DND-41 (cell line): ENCODE results near the gene RTN4IP1.

ENCODE experiments used
- EZH2 ChIP-seq: IDR thresholded peaks from 3 replicates; pipeline ENCODE4 v1.6.1; 2012; ENCODE audit warnings: borderline replicate concordance, low read depth, mild to moderate bottlenecking, moderate library complexity, low read length, inconsistent platforms; ENCODE audit not compliant: severe bottlenecking
- TF ChIP-seq, protein P1 (sequence below): IDR thresholded peaks from 2 replicates; pipeline ENCODE4 v1.5.1; 2012; ENCODE audit warnings: borderline replicate concordance, low read length, moderate library complexity, mild to moderate bottlenecking; ENCODE audit not compliant: poor library complexity, severe bottlenecking; ENCODE audit errors: extremely low read depth

DNA sequence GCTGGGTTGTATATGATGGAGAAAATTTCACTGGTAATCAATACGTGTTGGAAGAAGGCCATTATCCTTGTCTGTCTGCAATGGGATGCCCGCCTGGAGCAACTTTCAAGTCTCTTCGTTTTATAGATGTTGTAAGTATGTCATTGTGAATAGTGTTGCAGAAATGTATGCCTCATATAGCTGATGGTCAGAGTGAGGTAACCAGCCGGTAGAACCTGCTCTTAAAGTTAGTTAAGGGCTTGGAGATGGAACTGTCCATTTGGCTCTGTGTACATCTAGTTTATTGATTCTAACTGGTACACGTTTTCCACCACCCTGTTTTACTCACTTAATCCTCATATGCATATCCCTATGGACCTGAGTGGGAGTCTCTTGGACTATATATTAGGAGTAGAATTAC, 73.5 kb downstream of the RTN4IP1 start:
- TF ChIP-seq, protein P1, sequence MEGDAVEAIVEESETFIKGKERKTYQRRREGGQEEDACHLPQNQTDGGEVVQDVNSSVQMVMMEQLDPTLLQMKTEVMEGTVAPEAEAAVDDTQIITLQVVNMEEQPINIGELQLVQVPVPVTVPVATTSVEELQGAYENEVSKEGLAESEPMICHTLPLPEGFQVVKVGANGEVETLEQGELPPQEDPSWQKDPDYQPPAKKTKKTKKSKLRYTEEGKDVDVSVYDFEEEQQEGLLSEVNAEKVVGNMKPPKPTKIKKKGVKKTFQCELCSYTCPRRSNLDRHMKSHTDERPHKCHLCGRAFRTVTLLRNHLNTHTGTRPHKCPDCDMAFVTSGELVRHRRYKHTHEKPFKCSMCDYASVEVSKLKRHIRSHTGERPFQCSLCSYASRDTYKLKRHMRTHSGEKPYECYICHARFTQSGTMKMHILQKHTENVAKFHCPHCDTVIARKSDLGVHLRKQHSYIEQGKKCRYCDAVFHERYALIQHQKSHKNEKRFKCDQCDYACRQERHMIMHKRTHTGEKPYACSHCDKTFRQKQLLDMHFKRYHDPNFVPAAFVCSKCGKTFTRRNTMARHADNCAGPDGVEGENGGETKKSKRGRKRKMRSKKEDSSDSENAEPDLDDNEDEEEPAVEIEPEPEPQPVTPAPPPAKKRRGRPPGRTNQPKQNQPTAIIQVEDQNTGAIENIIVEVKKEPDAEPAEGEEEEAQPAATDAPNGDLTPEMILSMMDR: no peak
- no peak for TF ChIP-seq EZH2
